C4-2B (cell line): ENCODE results near the gene C1QL4.
"Not testable (repeated sequence)": the region's sequence is repeated elsewhere in the genome, so short reads cannot be mapped to it uniquely, and the experiment has no call there.

Experiments
- H3K27ac ChIP-seq: fragments of 450-650 bp; 2 replicates; pipeline ENCODE4 v1.5.1; 2017
- CTCF ChIP-seq: fragments of 450-650 bp; conservative IDR thresholded peaks from 2 replicates; pipeline ENCODE4 v1.5.1; 2017; ENCODE audit warnings: mild to moderate bottlenecking
- ZFX ChIP-seq: fragments of 450-650 bp; IDR thresholded peaks from 2 replicates; pipeline ENCODE4 v1.6.1; 2017

Gene C1QL4

DNA sequence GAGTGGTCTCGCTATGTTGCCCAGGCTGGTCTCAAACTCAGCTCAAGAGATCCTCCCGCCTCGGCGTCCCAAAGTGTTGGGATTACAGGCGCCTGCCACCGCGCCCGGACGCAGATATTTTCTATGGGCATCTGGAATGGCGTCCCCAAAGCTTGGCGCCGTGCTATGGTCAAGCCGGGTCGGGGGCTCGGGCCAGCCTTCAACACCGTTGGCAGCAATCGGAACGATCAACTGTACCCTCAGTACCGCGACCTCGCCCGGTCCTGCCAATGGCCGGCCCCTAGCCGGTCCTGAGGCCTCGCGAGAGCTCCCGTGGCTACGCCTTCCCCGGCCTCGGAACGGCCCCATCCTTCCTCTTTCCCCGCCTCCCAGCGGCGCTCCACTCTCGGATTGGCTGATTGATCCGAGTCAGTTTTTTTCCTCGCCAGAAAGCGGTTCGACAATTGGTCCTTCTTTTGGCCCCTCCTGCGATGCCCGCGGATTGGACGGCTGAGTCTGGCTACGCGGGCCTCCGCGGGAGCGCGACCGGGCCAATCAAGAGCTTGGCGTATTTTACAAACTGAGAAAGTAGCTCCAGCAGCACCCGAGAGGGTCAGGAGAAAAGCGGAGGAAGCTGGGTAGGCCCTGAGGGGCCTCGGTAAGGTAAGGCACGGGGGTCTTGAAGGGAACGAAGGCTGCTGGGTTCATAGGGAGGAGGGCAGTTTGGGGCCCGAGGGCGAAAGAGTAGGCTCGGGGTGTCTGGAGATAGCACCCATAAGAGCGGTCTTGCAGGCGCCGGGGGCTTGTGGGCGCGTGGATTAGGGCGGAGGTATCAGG, 14.1 kb downstream of the C1QL4 start, which contains the start of gene TROAP:
TROAP (plus strand) TSS at position 548 of the 816 bp plus-strand sequence. CDS start 354 bp downstream, outside the sequence.
- peak; percentile 46; the same call in 1 of the 2 replicates for TF ChIP-seq ZFX
- no peak for TF ChIP-seq CTCF
- H3K27ac ChIP-seq, result peak within 1 kb of the TSS; percentile 78

- peak overlapping the region; percentile 78 for H3K27ac ChIP-seq
- TF ChIP-seq ZFX, result no peak
- no peak for TF ChIP-seq CTCF
Measured at GRCh38 chr12:49322367-49322707, 14.7 kb downstream of the C1QL4 start.

GRCh38 chr12:49320411-49321103, 16.4 kb downstream of the C1QL4 start:
- H3K27ac ChIP-seq, result not testable (repeated sequence)

GRCh38 chr12:49317118-49317517, 19.9 kb downstream of the C1QL4 start:
- H3K27ac ChIP-seq, result not testable (repeated sequence)

GRCh38 chr12:49314811-49315210, 22.2 kb downstream of the C1QL4 start:
- no peak overlapping the region for H3K27ac ChIP-seq
- TF ChIP-seq CTCF, result no peak
- TF ChIP-seq ZFX, result no peak

GRCh38 chr12:49310451-49311000, 26.5 kb downstream of the C1QL4 start:
- H3K27ac ChIP-seq, result not testable (repeated sequence)

- no peak for TF ChIP-seq ZFX
- no peak for TF ChIP-seq CTCF
- H3K27ac ChIP-seq, result no peak overlapping the region
Measured at GRCh38 chr12:49309386-49309785, 27.6 kb downstream of the C1QL4 start.

DNA sequence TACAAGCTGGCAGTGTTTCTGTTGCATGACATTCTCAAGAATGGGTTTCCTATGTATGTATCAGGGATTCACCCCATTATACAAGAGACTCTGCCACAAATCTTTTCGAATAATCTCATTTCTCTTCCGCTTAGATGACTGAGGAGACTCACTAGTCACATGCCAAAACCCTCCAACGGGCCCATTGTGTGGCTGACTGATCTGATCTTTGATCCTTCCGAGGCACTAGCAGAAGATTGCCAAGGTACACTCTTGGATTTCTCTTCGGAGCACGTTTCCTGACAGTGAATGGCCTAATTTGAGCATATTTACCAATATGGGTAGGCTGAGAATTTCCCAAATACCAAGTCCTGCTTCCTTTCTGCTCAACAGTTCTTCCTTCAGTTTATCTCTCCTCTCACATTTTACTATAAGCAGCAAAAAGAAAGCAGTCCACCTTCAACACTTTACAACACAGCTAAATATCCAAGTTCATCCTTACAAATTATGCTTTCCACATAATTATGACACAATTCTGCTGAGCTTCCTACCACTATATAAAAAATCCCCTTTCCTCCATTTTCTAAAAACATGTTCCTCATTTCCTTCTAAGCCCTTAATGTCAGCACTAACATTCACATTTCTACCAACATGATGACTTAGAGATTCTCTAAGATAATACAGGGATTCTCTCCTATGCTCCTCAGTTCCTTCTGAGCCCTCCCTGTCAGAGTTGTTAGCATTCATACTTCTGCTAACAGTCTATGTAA, 31.1 kb downstream of the C1QL4 start:
- TF ChIP-seq CTCF (no peak), ZFX (no peak)
- no peak overlapping the region for H3K27ac ChIP-seq
